HCT116 (cell line): ENCODE results near the gene MBD3L1. TPM values are rescaled to one million over a fixed set of nuclear protein-coding genes. Genes with fewer than 3 reads are reported as not detected.

ENCODE experiments used
- ATAC-seq: fragments of 200-7000 bp; cut with Tn5 transposase; 2 replicates; pipeline ENCODE4 v1.9.1; 2020; ENCODE audit warnings: mild to moderate bottlenecking, moderate library complexity
- BruUV-seq: library from RNA; stranded (reverse); fragments of 400-500 nt; replicated peaks from 2 replicates; lab custom pipeline; 2021; lab: Mats Ljungman, UMichigan
- CTCF ChIA-PET: fragments of 300-600 bp; sonication (Branson Sonifier 250); formaldehyde crosslinking; loops from one replicate; lab custom pipeline; 2021; ENCODE audit warnings: antibody characterized with exemption; lab: Charles Lee
- POLR2A ChIA-PET: fragments of 300-600, 350-600 bp; sonication (Branson Sonifier 250); formaldehyde crosslinking; loops from one replicate; lab custom pipeline; 2021; ENCODE audit warnings: antibody characterized with exemption; lab: Charles Lee
- RAD21 ChIA-PET, 2 experiments: fragments of 300-600 bp; sonication (Branson Sonifier 250); formaldehyde crosslinking; loops; one replicate each; lab custom pipeline; 2023; ENCODE audit warnings: low total read pairs in 2 of 2; ENCODE audit not compliant: uncharacterized antibody in 2 of 2, unreplicated experiment in 2 of 2, low non-redundant PET in 1 of 2; lab: Charles Lee
- DNase-seq: peaks from one replicate; pipeline ENCODE4 v3.0.0-alpha.2; 2010; ENCODE audit warnings: low read depth, low spot score
- H2AFZ ChIP-seq: fragments of 200-600 bp; shearing (Covaris generic), sonication (generic); 2 replicates; pipeline ENCODE4 v1.6.1; 2017; ENCODE audit warnings: low read depth, mixed run types, mixed read lengths, antibody characterized with exemption, low read length; ENCODE audit not compliant: poor library complexity, severe bottlenecking
- H3K27ac ChIP-seq: 2 replicates; pipeline ENCODE4 v1.5.1; 2012; ENCODE audit warnings: low read depth, low read length
- H3K27me3 ChIP-seq: fragments of 200-600 bp; sonication (generic); 2 replicates; pipeline ENCODE4 v1.6.1; 2016; ENCODE audit warnings: mixed run types, low read length, mixed read lengths; ENCODE audit not compliant: insufficient read depth
- H3K36me3 ChIP-seq, 2 experiments: fragments of 200-500 bp in 1 of 2; fragments of 200-600 bp in 1 of 2; sonication (Bioruptor generic) in 1 of 2; sonication (generic) in 1 of 2; 2 replicates each; pipeline versions ENCODE4 v1.5.1 to v1.6.1; 2014 to 2016; ENCODE audit warnings: low read length in 2 of 2, inconsistent platforms in 1 of 2, mixed read lengths in 1 of 2, mixed run types in 1 of 2; ENCODE audit not compliant: insufficient read depth in 2 of 2, control insufficient read depth in 1 of 2
- H3K4me1 ChIP-seq, 2 experiments: fragments of 200-600 bp in 1 of 2; sonication (generic) in 1 of 2; 2 replicates each; pipeline versions ENCODE4 v1.5.1 to v1.6.1; 2012 to 2017; ENCODE audit warnings: low read length in 2 of 2, inconsistent platforms in 1 of 2, mild to moderate bottlenecking in 1 of 2, mixed read lengths in 1 of 2, mixed run types in 1 of 2, moderate library complexity in 1 of 2; ENCODE audit not compliant: insufficient read depth in 2 of 2, control insufficient read depth in 1 of 2
- H3K4me2 ChIP-seq: fragments of 200-600 bp; sonication (generic); 2 replicates; pipeline ENCODE4 v1.6.1; 2017; ENCODE audit warnings: mixed run types, low read length, mixed read lengths
- H3K4me3 ChIP-seq, 2 experiments: fragments of 200-600 bp in 1 of 2; sonication (generic) in 1 of 2; replicated peaks in 1 of 2; 2 replicates each; pipeline ENCODE4 v1.5.1; 2011 to 2016; ENCODE audit warnings: low read length in 2 of 2, control low read depth in 1 of 2, low read depth in 1 of 2, mild to moderate bottlenecking in 1 of 2, mixed read lengths in 1 of 2, mixed run types in 1 of 2
- H3K79me2 ChIP-seq: fragments of 200-600 bp; sonication (generic); 2 replicates; pipeline ENCODE4 v1.6.1; 2017; ENCODE audit warnings: mild to moderate bottlenecking, mixed run types, low read length, moderate library complexity, mixed read lengths; ENCODE audit not compliant: insufficient read depth
- H3K9ac ChIP-seq: fragments of 200-600 bp; sonication (generic); 2 replicates; pipeline ENCODE4 v1.6.1; 2016; ENCODE audit warnings: low read length, mixed read lengths
- H3K9me2 ChIP-seq: fragments of 200-600 bp; sonication (generic), shearing (Covaris generic); 2 replicates; pipeline ENCODE4 v1.6.1; 2017; ENCODE audit warnings: mixed run types, mild to moderate bottlenecking, moderate library complexity; ENCODE audit not compliant: insufficient read depth
- H3K9me3 ChIP-seq, 2 experiments: fragments of 200-500 bp in 1 of 2; fragments of 200-600 bp in 1 of 2; sonication (Bioruptor generic) in 1 of 2; sonication (generic) in 1 of 2; 2 replicates each; pipeline ENCODE4 v1.6.1; 2014 to 2017; ENCODE audit warnings: low read length in 2 of 2, mixed read lengths in 2 of 2, inconsistent platforms in 1 of 2, low read depth in 1 of 2, mild to moderate bottlenecking in 1 of 2, mixed run types in 1 of 2, moderate library complexity in 1 of 2; ENCODE audit not compliant: control insufficient read depth in 1 of 2, insufficient read depth in 1 of 2
- H4K20me1 ChIP-seq: fragments of 200-600 bp; sonication (generic), shearing (Covaris generic); 2 replicates; pipeline ENCODE4 v1.6.1; 2017; ENCODE audit warnings: mixed run types, mild to moderate bottlenecking, moderate library complexity; ENCODE audit not compliant: insufficient read depth
- CBX3 ChIP-seq: IDR thresholded peaks from 2 replicates; pipeline ENCODE4 v1.6.1; 2012; ENCODE audit warnings: low read depth
- ELF1 ChIP-seq: IDR thresholded peaks from 2 replicates; pipeline ENCODE4 v1.6.1; 2012; ENCODE audit warnings: low read depth, borderline replicate concordance
- POLR2A ChIP-seq: IDR thresholded peaks from 2 replicates; pipeline ENCODE4 v1.7.0; 2011; ENCODE audit warnings: borderline replicate concordance; ENCODE audit not compliant: insufficient read depth, insufficient read length; ENCODE audit errors: extremely low read depth
- RAD21 ChIP-seq: IDR thresholded peaks from 2 replicates; pipeline ENCODE4 v1.6.1; 2012; ENCODE audit warnings: low read depth, mild to moderate bottlenecking
- REST ChIP-seq: IDR thresholded peaks from 2 replicates; pipeline ENCODE4 v1.6.1; 2012; ENCODE audit warnings: low read depth
- SIN3A ChIP-seq: IDR thresholded peaks from 2 replicates; pipeline ENCODE4 v1.6.1; 2012; ENCODE audit warnings: low read depth
- YY1 ChIP-seq: IDR thresholded peaks from 2 replicates; pipeline ENCODE4 v1.6.1; 2011; ENCODE audit warnings: low read length, low read depth, moderate library complexity, mild to moderate bottlenecking; ENCODE audit not compliant: insufficient replicate concordance; ENCODE audit errors: extremely low read depth
- ZFX ChIP-seq: fragments of 450-650 bp; IDR thresholded peaks from 2 replicates; pipeline ENCODE4 v1.6.1; 2017
- ZNF274 ChIP-seq: fragments of 200-500 bp; sonication (Bioruptor generic); IDR thresholded peaks from 2 replicates; pipeline ENCODE4 v1.6.1; 2014; ENCODE audit warnings: mild to moderate bottlenecking, low read depth, low read length, inconsistent platforms
- intact Hi-C: fragments of 100-400 bp; cut with micrococcal nuclease; formaldehyde crosslinking; loops from 2 replicates; pipeline ENCODE4 v1.10.0; 2022
- total RNA-seq: library from RNA; stranded (reverse); gene quantifications from one replicate; pipeline ENCODE4 v1.2.1, GENCODE V29; 2021; ENCODE audit not compliant: unreplicated experiment

The MBD3L1 gene
- total RNA-seq, 1 experiment from 2014 or later: not detected

- Histone ChIP-seq H3K9me3 (peaks cover 5 to 18% of the 10 kb centered on the region in 2 experiments; a peak in 3 of 4 replicates), H4K20me1 (no peaks in the 10 kb centered on the region), H3K4me3 (no peak overlapping the region), H3K79me2 (no peaks in the 10 kb centered on the region), H3K9ac (no peak overlapping the region), H3K27ac (no peak overlapping the region), H2AFZ (no peak overlapping the region), H3K27me3 (no peaks in the 10 kb centered on the region), H3K9me2 (no peaks in the 10 kb centered on the region), H3K36me3 (peaks cover 25 to 53% of the 10 kb centered on the region in 2 experiments), H3K4me1 (no peaks in the 10 kb centered on the region), H3K4me2 (no peak overlapping the region)
- ChIA-PET CTCF (no interaction called here), RAD21 (no interaction called here), POLR2A (no interaction called here)
- no TSS peak for BruUV-seq
- ATAC-seq: no peak
- no peak for DNase-seq
- intact Hi-C loops: no loop called here
- TF ChIP-seq RAD21 (no peak), CBX3 (no peak), YY1 (no peak), POLR2A (no peak), ZNF274 (no peak), SIN3A (no peak), ZFX (no peak), REST (no peak), ELF1 (no peak)
Observed at GRCh38 chr19:8820234-8820633, 11.9 kb upstream of the MBD3L1 start.
